ENCODE data around the gene ASB18.

Gene ASB18

DNA sequence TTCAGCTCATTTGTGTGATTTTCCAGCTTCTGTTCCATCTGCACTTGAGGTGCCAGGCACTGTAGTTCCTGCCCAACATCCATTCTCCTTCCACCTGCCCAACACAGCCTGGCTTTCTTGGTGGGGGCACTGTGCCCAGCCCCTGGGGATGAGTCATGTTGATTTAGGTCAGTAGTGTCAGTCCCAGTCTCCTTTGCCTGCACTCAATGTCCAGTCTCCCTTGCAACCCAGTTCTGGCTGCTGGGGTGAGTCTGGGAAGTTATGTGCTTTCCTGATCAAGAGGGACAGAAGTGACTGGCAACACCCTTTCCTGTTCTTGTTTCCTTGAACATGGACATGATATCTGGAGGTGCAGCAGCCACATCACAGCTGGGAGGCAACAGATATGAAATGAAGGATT lies 1.5 kb upstream of the ASB18 start:
- TF ChIP-seq CTCF (IDR thresholded peaks at IDR 0.05; ENCODE audit: control insufficient read depth, extremely low read depth, insufficient read depth) = no peak
- no peak overlapping the region for H3K4me3 ChIP-seq (ENCODE audit: low read depth, low read length)
- no peak for DNase-seq (ENCODE audit: low read depth)

DNA sequence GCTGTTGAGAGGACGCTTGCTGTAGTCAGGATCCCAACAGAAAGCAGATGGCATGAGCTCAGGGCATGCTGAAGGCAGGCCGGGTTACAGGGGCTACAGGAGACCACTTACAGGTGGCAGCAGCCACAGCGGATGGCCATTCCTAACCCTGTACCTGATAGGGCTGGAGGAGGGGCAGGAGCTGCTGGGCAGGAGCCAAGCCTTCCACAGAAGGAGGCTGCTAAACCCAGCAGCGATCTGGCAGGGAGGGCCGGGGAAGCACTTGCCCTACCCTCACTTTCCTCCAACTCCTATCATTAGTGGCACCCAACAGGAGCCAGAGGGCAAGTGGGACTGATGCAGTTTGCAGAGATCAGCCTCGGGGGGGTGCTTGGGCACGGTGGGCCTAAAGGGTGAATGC lies 2.0 kb downstream of the ASB18 start:
- DNase-seq (ENCODE audit: low read depth) = no peak
- no peak for TF ChIP-seq CTCF (IDR thresholded peaks at IDR 0.05; ENCODE audit: control insufficient read depth, extremely low read depth, insufficient read depth)
- no peak overlapping the region for H3K4me3 ChIP-seq (ENCODE audit: low read depth, low read length)

GRCh38 chr2:236261452-236261851 lies 2.8 kb downstream of the ASB18 start:
- DNase-seq (ENCODE audit: low read depth) = no peak
- no peak for TF ChIP-seq CTCF (IDR thresholded peaks at IDR 0.05; ENCODE audit: control insufficient read depth, extremely low read depth, insufficient read depth)
- H3K4me3 ChIP-seq (ENCODE audit: low read depth, low read length) = no peak overlapping the region

GRCh38 chr2:236259371-236259770 lies 4.8 kb downstream of the ASB18 start:
- no peak overlapping the region for H3K4me3 ChIP-seq (ENCODE audit: low read depth, low read length)
- DNase-seq (ENCODE audit: low read depth) = no peak
- TF ChIP-seq CTCF (IDR thresholded peaks at IDR 0.05; ENCODE audit: control insufficient read depth, extremely low read depth, insufficient read depth) = no peak

DNA sequence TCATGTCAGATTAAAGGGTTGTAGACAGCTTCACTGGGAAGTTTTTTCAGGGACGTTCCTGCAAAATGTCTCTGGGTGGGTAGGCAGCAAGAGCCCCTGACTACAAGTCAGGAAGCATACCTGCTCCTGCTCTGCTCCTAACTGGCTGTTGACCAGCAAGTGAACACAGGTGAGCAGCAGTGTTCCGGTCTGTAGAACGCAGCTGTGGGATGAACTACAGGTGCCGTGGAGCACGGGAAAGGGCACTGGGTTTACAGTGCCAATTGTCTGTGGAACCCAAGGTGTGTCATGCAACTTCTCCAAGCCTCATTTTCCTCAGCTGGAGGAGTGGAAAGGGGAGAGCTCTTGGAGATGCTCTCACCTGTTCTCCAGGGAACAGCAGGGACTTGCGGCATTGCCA lies 6.6 kb downstream of the ASB18 start:
- no peak for DNase-seq (ENCODE audit: low read depth)
- TF ChIP-seq CTCF (IDR thresholded peaks at IDR 0.05; ENCODE audit: control insufficient read depth, extremely low read depth, insufficient read depth) = no peak
- no peak overlapping the region for H3K4me3 ChIP-seq (ENCODE audit: low read depth, low read length)

DNA sequence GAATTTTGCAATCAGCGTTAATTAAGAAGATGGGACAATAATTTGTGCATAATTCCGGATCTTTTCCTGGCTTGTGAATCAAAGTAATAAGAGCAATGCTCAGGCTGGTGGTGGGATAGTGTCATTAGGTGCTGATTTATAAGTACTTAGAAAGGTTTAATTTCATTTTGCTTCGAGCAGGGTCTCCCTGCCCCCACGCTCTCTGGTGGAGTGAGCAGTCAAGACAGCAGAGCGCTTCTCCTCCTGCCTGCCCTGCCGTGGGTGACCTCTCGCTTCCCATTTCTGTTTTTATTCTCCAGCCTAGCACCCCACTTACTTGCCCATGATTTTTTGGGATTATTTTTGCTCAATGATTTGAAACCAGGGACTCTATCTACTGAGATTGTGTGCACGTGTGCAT lies 7.1 kb downstream of the ASB18 start:
- no peak overlapping the region for H3K4me3 ChIP-seq (ENCODE audit: low read depth, low read length)
- TF ChIP-seq CTCF (IDR thresholded peaks at IDR 0.05; ENCODE audit: control insufficient read depth, extremely low read depth, insufficient read depth) = no peak
- no peak for DNase-seq (ENCODE audit: low read depth)

DNA sequence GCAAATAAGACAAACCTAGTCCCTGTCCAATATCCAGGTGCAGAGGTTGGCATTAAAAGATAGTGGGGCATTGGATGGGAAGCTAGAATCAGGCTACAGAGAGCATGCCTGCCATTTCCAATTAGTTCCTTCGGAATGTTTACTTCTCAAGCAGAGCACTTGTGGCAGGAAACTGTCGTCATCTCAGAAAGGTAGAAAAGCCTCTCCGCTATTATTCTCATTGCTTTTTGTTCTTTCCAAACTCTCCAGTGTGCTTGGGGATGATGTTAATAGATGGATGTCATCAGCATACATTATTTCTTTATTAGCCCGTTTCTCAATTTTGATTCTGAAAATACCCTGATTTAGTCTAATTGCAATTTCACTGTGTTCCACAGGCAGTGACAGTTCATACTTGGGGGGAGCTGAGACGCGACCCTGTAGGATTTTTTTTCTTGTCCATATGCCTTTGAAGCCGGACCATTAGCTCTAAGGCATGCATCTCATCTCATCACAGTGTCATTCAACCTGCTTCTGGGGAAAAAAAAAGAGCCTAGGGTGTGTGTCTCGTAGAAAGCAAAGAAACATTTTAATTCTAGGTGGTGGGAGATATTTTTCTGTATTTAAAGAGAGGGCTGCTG lies 7.7 kb downstream of the ASB18 start:
- no peak for DNase-seq (ENCODE audit: low read depth)
- no peak for TF ChIP-seq CTCF (IDR thresholded peaks at IDR 0.05; ENCODE audit: control insufficient read depth, extremely low read depth, insufficient read depth)
- H3K4me3 ChIP-seq (ENCODE audit: low read depth, low read length) = no peak overlapping the region
